GM18909 (cell line): ENCODE data around the gene DFFB.
A peak's percentile ranks its signal among the peaks of the same experiment; 100 is the strongest.

Source experiments
- ATAC-seq: cut with Tn5 transposase; IDR thresholded peaks from one replicate; pipeline ENCODE4 v1.9.1; 2021; ENCODE audit warnings: mild to moderate bottlenecking; ENCODE audit not compliant: unreplicated experiment, poor library complexity

DFFB gene

DNA sequence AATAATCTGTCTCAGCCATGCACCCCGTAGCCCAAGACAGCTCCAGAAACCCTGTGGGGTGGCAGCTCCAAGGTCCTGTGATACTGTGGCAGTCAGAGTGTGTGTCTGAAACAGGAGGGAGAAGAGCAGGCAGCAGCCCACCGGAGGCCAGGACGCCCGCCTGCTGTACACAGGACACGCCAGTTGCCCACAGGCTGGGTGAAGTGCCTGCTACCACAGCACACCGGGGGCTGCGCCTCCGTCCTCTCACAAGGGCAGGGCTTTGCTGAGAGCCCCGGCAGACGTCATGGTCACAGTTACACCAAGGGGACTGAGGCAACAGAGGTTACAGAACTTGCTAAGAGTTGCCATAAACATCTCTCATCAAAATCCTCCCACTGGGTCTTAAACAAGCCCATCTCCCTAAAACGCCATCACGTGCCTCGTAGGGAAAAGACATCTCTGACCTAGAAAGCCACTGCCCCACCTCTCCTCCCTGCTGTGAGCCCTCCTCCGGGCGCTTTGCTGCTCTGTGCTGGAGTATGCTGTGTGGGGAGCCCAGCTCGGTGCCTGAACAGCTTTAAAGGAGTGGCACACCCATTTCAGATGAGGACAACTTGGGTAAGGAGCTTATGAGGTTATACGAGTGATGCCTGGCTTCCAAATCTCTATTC, 37.5 kb downstream of the DFFB start:
- ATAC-seq = no peak

DNA sequence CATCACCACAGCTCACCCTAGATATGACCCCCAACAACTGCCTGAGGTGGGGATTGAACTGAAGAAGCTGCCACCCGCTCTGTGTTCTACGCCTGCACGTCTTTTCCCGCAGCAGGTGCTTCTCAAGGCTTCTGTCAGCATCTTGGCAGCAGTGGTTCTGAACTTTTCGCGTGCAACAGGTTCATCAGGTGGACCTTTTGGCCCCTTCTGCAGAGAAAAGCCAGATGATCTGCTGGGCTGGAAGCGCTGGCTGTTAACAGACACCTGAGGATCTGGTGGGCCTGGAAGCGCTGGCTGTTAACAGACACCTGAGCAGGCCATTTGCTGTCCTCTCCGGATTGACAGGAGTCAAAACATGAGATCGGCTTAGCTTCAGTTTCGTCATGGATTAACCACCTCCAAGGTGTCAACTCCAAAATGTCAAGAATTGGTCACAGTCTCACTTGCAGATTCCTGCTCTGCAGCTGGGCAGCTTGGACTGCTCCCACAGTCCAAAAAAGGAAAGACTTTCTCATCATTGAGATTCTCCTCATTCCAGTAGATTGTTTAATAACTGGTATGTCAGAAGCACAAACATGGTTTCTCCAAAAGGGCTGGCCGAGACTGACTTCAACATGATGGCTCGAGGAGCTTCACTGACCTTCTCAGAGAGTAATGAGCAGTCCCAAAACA, 38.1 kb downstream of the DFFB start:
- no peak for ATAC-seq

DNA sequence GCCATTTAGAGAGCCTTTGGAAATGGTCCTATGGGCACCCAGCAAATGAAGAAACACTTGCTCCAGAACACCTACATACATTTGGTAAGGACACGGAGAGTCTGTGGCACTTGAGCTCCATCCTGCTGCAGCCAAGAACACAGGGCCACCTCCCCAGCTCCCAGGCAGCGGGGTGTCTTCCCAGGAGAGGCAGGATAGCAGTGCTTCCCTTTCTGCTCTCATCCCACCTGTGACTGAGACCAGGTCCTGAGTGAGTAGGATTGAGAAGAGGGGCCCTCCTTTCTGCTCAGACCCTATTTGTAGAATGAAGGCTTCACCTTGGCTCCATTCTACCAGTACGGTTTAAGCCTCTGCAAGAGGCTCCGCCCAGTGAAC, 38.7 kb downstream of the DFFB start:
- ATAC-seq = no peak

DNA sequence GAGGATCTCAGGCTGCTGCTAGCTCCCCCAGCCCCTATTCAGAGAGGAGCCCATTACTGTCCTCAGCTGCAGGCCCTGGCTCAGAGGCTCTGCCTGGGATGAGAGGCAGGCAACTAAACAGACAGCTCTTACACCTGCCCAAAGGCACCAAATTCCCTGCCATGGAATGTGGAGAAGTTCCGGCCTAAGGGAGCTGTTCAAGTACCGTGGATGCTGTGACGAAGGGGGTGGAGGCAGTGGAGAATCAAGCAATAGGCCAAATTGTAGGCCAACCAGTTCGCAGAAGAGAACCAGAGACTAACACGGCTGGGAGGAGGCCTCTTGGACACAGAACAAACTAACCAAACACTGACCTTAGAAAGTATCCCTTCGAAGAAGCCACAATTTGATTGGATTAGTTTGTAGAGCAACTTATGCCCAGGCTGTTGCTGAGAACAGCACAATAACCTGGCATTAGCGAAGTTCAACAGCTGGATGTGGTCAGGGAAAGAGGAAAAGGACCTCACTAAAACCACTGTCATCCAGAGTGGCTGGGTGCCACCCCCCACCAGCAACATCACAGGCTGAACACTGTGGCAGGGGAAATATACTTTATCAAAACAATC, 39.2 kb downstream of the DFFB start:
- no peak for ATAC-seq

DNA sequence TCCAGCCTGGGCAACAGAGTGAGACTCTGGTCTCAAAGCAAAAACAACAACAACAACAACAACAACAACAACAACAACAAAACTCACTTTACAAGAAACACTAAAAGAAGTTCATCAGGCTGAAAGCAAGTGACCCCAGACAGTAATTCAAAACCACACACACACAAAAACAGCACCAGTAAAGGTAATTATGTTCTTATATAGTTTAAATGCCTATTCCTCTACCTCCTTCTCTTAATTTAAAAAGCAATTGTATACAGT, 41.1 kb downstream of the DFFB start:
- ATAC-seq = no peak

DNA sequence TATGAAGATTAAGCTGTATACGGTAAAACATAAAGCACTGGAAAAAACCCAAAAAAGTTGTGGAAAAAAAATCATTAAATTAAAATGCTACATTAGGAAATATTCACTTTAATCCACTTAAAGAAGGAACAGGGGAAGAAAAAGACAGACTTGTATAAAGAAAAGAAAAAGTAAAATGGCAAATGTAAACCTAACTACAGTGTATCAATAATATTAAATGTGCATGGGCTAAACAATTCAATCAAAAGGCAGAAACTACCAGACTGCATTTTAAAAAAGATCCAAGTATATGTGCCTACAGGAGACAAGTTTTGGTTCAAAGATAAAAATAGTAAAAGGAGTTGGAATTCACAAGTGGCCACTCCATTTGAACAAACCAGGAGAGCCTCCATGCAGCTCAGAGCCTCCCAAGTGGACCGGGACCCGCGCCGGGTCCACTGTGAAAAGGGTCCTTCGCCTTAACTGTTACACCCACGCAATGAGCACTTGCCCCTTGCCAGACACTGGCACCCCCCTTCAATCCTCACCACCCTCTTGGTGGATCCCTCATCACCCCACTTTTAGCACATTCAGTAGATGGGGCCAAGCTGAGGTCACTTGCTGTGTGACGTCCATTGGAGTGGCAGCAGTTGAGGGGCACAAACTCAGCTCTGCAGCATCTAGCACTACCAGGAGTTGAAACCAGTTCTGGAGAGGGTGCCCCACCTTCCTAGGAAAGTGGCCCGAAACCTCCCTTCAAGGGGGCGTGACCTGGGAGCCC, 41.9 kb downstream of the DFFB start:
- no peak for ATAC-seq

DNA sequence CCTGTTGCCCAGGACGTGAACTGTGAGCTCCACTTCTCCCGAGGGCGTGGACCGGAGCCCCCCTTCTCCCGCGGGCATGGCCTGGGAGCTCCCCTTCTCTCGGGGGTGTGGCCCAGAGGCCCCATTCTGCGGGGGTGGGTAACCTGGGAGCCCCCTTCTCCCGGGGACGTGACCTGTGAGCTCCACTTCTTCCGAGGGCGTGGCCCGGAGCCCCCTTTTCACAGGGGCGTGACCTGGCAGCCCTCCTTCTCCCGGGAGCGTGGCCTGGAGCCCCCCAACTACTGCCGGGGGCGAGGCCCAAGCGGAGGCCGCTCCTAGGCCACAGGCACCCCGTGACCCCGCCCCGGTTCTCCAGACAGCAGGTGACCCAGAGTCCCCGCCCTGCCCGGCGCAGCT, 42.5 kb downstream of the DFFB start:
- peak; percentile 4 for ATAC-seq

DNA sequence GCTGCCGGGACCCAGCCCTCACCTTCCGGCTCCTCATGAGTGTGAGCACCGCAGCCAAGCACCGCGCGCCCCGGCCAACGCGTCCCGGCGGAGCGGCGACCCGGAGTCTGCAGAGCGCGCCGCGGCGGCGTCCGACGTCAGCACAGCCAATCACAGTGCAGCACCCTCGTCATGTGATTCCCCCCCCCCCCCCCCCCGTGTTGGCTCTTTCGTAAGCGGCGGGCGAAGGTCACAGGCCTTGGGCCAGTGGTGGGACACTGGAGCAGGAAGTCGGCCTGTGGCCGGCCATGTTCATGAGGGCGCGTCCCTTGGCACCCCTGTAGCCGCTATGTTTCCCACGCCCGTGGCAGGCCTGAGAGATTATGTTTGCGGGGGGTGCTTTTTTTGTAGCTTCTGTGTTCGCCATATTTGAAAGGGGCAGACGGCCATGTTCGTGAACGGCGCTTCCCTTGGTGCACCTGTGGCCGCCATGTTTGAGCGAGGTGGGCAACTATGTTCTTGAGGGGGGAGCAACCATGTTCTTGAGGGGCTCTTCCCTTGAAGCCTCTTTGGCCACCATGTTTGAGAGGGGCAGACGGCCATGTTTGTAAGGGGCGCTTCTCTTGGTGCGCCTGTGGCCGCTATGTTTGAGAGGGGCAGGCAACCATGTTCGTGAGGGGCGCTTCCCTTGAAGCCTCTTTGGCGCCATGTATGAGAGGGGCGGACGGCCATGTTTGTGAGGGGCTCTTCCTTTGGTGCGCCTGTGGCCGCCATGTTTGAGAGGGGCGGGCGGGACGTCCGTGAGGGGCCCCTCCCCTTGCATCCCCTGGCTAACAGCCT, 43.1 kb downstream of the DFFB start, which contains the start of gene C1orf174:
TSS of gene C1orf174 (minus strand) at position 123 of the 819 bp plus-strand sequence. CDS start at position 37, 86 bp downstream.
- peak; percentile 74 for ATAC-seq

DNA sequence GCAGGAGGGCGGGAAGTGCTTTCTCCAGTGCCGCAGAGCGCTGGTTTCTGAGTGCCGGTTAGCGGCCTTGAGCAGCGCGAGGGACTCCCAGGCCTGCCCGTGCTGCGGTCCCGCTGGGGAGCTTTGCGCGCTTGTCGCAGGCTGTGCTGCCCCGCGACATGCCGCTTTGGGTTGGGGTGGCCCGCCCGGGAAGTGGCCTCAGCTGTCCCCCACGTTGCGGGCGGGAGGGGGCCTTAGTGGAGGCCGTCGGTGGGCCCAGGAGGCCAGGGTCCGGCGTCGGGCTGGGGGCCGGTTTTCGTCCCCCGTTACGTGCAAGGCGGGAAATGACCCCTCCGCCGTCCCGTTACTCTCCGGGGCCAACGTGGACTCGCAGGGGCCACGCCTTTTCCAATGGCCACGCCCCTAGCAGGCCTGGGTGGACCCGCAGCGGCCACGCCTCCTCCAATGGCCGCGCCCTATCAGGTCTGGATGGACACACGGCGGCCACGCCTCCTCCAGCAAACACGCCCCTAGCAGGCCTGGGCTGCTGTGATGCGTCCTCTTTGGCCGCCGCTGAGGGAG, 43.8 kb downstream of the DFFB start:
- peak; percentile 57 for ATAC-seq

DNA sequence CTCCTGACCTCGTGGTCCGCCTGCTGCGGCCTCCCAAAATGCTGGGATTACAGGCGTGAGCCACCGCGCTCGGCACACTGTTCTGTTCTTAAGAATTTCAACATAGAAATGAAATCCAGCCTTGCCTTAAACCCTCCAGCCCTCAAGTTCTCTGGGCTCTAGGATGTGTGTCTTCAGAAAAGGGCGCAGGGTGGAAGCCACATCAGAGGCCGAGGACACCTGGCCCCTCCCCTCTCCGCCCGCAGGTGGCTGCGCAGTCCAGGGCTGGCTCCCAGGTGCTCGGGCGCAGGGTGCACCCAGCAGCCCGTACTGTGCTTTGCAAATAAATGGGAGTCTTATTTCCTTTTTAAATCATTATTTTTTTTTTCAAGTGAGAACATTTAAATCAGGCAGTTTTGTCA, 44.8 kb downstream of the DFFB start:
- no peak for ATAC-seq

DNA sequence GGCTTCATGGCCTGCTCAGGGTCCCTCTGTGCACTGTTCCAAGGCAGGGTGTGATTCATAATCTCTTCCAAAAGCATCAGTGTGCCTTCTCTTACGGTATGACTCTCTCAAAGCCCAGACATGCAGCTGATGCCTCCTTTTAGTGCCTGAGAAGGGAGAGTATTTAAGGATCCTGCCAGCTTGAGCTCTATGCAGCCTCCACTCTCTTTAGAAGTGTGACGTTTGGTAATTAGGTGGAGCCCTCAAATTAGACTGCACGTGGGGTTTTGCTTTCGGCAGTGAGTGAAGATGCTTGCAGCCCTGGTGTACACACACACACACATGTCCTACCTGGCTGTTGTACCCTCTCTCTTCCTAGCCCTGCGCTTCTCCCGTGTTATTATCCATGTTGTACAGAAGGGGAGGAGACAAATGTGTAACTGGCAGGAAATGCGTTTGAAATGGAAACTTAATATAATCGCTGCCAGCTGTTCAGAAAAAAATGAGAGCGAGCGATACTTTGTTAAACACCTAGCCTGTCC, 45.4 kb downstream of the DFFB start:
- ATAC-seq = no peak

DNA sequence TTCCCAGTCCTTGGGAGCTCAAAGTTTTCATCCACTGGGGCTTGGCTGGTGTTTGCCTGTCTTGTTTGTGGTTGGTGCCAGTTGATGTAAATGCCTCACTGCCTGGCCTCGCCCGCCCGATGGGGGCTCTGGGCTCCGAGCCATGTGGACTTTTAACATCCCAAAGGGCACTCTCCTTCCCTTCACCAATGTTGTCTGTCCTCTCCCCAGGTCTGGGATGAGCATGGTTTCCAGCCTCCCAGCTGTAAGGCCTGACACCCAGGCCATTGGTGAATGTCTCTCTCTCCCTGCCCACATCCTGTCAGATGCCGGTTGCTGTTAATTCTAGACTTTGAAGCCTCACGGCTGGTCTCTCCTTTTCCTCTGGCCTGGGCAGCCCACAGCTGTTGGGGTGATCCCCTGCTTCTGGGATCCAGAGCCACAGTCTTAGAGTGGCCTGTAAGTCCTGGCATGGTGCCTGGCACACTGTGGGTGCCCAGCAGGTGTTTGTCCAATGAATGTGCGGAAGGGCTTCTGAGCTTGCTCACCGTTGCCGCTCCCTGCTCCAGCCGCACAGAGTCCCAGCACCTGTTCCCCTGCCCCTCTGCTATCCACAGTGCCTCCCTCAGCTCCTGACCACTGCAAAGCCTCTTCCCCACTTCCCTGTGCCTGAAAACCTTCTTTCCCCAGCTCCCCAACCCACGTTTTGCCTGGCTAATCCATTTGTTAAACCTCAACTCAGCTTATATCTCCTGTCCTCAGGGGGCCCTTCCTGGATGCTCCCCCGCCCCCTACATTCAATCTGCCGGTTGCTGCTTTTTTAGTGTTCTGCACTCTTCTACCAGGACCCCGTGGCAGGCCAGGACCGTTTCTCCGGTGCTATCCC, 46.1 kb downstream of the DFFB start:
- no peak for ATAC-seq

DNA sequence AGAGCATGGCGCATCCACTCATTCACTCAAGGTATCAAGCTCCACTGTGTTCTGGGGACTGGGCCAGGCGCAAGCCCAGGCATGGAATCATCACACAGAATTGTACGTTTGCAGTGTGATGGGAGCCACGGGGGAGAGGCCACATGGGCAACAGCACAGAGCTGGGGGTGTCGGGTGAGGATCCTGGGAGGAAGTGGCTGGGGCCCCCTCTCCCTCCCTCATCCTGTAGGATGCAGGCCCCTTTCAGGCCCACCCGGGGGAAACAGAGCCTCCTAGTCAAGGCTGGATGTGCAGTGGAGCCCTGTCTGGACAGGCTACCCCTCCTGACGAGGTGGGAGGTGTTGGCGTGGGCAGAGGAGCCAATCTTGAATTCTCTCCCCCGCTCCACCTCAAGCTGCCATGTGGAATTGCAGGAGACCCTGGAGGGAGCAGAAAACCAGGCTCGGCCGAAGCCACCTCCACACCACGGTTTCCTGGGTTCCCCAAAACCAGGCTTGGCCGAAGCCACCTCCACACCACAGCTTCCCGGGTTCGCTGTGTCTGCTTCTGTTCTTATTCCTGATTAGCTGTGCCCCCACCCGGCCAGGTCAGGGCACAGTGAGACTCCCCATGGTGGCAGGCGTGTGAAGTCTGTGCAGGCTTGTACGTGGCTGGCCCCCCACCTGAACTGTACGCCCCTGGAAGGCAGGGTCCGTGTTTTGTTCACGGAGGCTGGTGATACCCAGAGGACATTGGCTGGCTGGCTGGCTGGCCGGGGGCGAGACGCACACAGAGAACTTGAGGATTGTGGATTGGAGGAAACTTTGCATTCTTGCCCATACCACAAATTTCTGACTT, 46.9 kb downstream of the DFFB start:
- ATAC-seq = no peak

DNA sequence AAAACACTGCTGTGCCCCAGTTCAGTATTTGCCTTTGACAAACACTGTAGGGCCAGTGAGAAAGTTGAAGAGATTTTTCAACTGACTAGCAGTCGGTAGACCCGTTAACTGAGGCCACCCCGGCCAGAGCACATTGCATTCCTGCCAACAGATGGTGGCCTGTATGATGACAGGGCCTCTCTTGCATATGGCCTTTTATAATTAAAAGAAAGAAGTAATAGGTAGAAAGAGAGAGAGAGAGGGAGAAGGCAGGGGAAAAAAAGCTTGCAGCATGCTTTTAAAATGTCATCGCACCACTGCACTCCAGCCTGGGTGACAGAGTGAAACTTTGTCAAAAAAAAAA, 47.5 kb downstream of the DFFB start:
- ATAC-seq = no peak

DNA sequence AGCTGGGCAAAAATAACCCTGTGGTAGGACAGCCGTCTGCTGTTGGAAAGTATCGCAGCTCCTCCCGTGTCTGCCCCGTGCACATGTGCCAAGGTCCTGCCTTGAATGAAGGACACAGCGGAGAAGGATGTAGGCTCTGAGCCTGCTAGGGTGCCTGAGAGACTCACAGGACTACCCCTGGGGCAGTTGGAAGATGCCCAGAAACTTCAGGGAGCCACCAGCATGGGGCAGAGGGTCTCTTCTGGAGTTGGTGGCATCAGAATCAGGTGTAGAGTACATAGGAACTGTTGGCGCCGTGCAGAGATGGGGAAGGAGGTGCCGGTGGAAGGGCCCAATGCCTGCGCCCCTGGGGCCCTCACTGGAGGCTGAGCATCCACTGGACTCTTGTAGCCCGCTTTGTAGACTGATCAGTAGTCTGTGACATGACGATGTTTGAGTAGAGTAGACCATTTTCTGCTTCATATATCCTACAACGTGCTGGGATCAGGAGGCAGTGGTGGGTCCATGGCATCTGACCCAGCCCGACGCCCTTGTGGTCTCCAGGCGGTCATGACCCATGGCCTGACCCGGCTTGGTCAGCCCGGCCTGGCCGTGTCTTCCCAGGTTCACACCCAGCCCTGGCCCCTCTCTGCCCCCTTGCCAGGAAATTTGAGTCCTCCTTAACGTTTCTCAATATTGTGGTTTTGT, 48.1 kb downstream of the DFFB start:
- ATAC-seq = no peak

DNA sequence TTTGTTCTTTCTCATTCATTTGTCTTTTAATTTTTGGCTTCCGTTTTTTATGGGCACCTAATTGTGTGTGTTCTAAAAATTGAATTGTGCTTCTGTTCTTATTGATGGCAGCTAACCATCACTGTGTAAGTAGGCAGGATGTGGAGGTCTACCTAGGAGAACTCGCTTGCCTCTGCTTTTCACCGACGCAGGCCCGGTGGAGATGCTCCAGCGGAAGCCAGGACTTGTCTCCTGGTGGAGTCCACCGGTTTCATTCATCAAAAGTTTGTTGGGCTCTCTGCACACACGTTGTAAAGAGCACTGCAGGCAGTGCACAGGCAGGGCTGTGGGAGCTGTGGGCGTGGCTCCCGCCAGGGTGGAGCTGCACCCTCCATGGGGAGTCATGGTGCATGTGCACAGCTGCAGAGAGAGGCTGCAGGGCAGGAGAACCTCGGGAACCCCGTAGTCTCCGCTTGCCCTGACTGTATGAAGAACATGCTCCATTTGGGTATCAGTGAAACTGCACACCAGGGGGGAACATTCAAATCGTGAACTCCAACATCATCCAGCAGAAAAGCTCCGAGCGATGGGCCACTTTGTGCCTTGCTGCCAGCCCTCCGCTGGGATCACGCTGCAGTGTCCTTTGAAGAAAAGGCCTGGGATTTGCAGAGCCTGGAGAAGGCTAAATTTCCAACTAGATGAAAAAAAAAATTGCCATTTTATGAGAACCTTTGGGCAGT, 48.8 kb downstream of the DFFB start:
- no peak for ATAC-seq

DNA sequence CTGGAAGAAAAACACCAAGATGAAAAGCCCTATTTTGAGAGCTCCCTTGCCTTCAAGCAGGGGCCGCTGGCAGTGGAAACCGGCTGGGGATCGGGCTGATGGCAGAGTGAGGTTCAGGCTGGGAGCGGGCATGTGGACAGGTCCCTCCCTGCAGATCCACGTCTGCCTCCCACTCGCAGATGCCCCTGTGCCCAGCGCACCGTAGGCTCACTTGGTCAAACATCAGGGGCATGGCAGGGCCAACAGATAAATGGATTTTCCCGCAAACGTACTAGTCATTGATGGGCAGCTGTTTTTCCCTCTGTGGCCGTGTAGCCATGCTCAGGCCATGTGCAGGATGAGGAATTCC, 49.4 kb downstream of the DFFB start:
- no peak for ATAC-seq
